OCI-LY3 (cell line): Measurements from ENCODE around the gene MED19.
A peak's percentile ranks its signal among the peaks of the same experiment; 100 is the strongest.

Experiments used
- H2AFZ ChIP-seq: fragments of 200-600, 300-600 bp; shearing (Covaris generic); 2 replicates; pipeline ENCODE4 v1.6.0; 2014; ENCODE audit warnings: antibody characterized with exemption, low read depth, low read length
- H3K27ac ChIP-seq: fragments of 200-600, 300-600 bp; sonication (generic); 2 replicates; pipeline ENCODE4 v1.5.1; 2014; ENCODE audit warnings: mild to moderate bottlenecking, low read length, moderate library complexity, mixed read lengths
- H3K27me3 ChIP-seq: fragments of 200-600, 300-600 bp; sonication (generic); 2 replicates; pipeline ENCODE4 v1.6.1; 2014; ENCODE audit warnings: low read depth, low read length, mixed read lengths
- H3K36me3 ChIP-seq: fragments of 200-600, 300-600 bp; sonication (generic); replicated peaks from 2 replicates; pipeline ENCODE3; 2014; ENCODE audit warnings: low read depth, low read length, mixed read lengths
- H3K4me1 ChIP-seq: fragments of 300-600, 200-600 bp; sonication (generic); 2 replicates; pipeline ENCODE4 v1.6.1; 2014; ENCODE audit warnings: low read length, mixed read lengths
- H3K4me2 ChIP-seq: fragments of 200-600, 300-600 bp; sonication (generic); 2 replicates; pipeline ENCODE4 v1.6.1; 2014; ENCODE audit warnings: low read length, mixed read lengths
- H3K4me3 ChIP-seq: fragments of 300-600, 200-600 bp; sonication (generic); 2 replicates; pipeline ENCODE4 v1.5.1; 2014; ENCODE audit warnings: antibody characterized with exemption, mild to moderate bottlenecking, low read length, moderate library complexity
- H3K79me2 ChIP-seq: fragments of 300-600, 200-600 bp; shearing (Covaris generic); 2 replicates; pipeline ENCODE4 v1.6.1; 2014; ENCODE audit warnings: mild to moderate bottlenecking, low read length, mixed read lengths
- H3K9ac ChIP-seq: fragments of 300-600, 200-600 bp; shearing (Covaris generic); 2 replicates; pipeline ENCODE4 v1.6.0; 2014; ENCODE audit warnings: mild to moderate bottlenecking, low read length, moderate library complexity
- H3K9me3 ChIP-seq: fragments of 200-600, 300-600 bp; shearing (Covaris generic); 2 replicates; pipeline ENCODE4 v1.6.1; 2014; ENCODE audit warnings: low read length, mixed read lengths; ENCODE audit not compliant: insufficient read depth
- H4K20me1 ChIP-seq: fragments of 200-600, 300-600 bp; sonication (generic); 2 replicates; pipeline ENCODE4 v1.6.1; 2016; ENCODE audit warnings: low read length, mixed read lengths; ENCODE audit not compliant: insufficient read depth
- CTCF ChIP-seq: fragments of 200-600, 300-600 bp; sonication (generic); IDR thresholded peaks from 2 replicates; pipeline ENCODE4 v1.5.1; 2014; ENCODE audit warnings: antibody characterized with exemption, low read length, low read depth
- EZH2phosphoT487 ChIP-seq: fragments of 200-600 bp; shearing (Covaris generic); IDR thresholded peaks from 2 replicates; pipeline ENCODE4 v1.6.1; 2018; ENCODE audit warnings: antibody characterized with exemption, mixed run types, low read depth

The MED19 gene

GRCh38 chr11:57742087-57742452, 30.1 kb upstream of the MED19 start:
- Histone ChIP-seq H3K79me2 (peaks cover 27% of the 10 kb centered on the region), H3K9me3 (no peaks in the 10 kb centered on the region), H3K4me1 (peaks cover 12% of the 10 kb centered on the region), H4K20me1 (0 out of 2 replicates have a peak, but pooled peaks cover 4% of the 10 kb centered on the region), H2AFZ (peak overlapping the region; percentile 12; the same call in 1 of the 2 replicates), H3K4me3 (peak overlapping the region; percentile 88), H3K27me3 (no peaks in the 10 kb centered on the region), H3K4me2 (peak overlapping the region; percentile 84), H3K36me3 (peaks cover 51% of the 10 kb centered on the region), H3K27ac (peak overlapping the region; percentile 83), H3K9ac (peak overlapping the region; percentile 97)
- TF ChIP-seq EZH2phosphoT487 (no peak), CTCF (no peak)

- Histone ChIP-seq H3K27ac (peak within 1 kb of the TSS; percentile 83), H3K27me3 (no peaks in the 10 kb centered on the region), H3K4me1 (peaks cover 12% of the 10 kb centered on the region), H4K20me1 (0 out of 2 replicates have a peak, but pooled peaks cover 4% of the 10 kb centered on the region), H3K9me3 (no peaks in the 10 kb centered on the region), H3K4me2 (peak within 1 kb of the TSS; percentile 84), H3K36me3 (peaks cover 45% of the 10 kb centered on the region), H3K4me3 (peak within 1 kb of the TSS; percentile 88), H3K79me2 (peaks cover 29% of the 10 kb centered on the region), H3K9ac (peak within 1 kb of the TSS; percentile 97), H2AFZ (peak within 1 kb of the TSS; percentile 44; the same call in 1 of the 2 replicates)
- TF ChIP-seq CTCF: no peak
- no peak for TF ChIP-seq EZH2phosphoT487
Measured at GRCh38 chr11:57741132-57742086, 29.4 kb upstream of the MED19 start, which contains the start of gene SELENOH. SELENOH (plus strand) TSS chr11:57741491; CDS start chr11:57741596, 105 bp downstream.

GRCh38 chr11:57735619-57736298, 23.7 kb upstream of the MED19 start:
- Histone ChIP-seq H2AFZ (no peak overlapping the region), H3K36me3 (peaks cover 24% of the 10 kb centered on the region), H3K4me3 (no peak overlapping the region), H4K20me1 (no peaks in the 10 kb centered on the region), H3K9ac (no peak overlapping the region), H3K4me2 (no peak overlapping the region), H3K9me3 (no peaks in the 10 kb centered on the region), H3K27ac (peak overlapping the region; percentile 22; the same call in 1 of the 2 replicates), H3K27me3 (no peaks in the 10 kb centered on the region), H3K79me2 (peaks cover 61% of the 10 kb centered on the region), H3K4me1 (peaks cover 10% of the 10 kb centered on the region)
- TF ChIP-seq CTCF (no peak), EZH2phosphoT487 (no peak)

- no peak overlapping the region for H3K27ac ChIP-seq
- no peak overlapping the region for H3K9ac ChIP-seq
- TF ChIP-seq CTCF: no peak
- no peak for TF ChIP-seq EZH2phosphoT487
- no peaks in the 10 kb centered on the region for H3K27me3 ChIP-seq
- no peaks in the 10 kb centered on the region for H4K20me1 ChIP-seq
- H2AFZ ChIP-seq: no peak overlapping the region
- peaks cover 34% of the 10 kb centered on the region for H3K4me1 ChIP-seq
- H3K36me3 ChIP-seq: peaks cover 21% of the 10 kb centered on the region
- no peak overlapping the region for H3K4me3 ChIP-seq
- H3K9me3 ChIP-seq: no peaks in the 10 kb centered on the region
- H3K4me2 ChIP-seq: no peak overlapping the region
- peaks cover 86% of the 10 kb centered on the region for H3K79me2 ChIP-seq
Measured at GRCh38 chr11:57732661-57733060, 20.6 kb upstream of the MED19 start.
